Smooth muscle cell of trachea (primary cell): ENCODE data around the gene KRTAP20-3. TPM values are rescaled to one million over a fixed set of nuclear protein-coding genes. Genes with fewer than 3 reads are reported as not detected.

Source experiments
- total RNA-seq: library from RNA; depleted of rRNA; stranded (reverse); fragments of >200 nt; gene quantifications from 2 replicates; pipeline ENCODE4 v1.2.1, GENCODE V29; 2014

The KRTAP20-3 gene
- not detected in 2 replicates for total RNA-seq

GRCh38 chr21:30642564-30642963 is at the start of gene KRTAP20-3:
Gene KRTAP20-3 (plus strand): TSS chr21:30642864.

GRCh38 chr21:30598802-30599201 is 43.9 kb upstream of the KRTAP20-3 start, which contains the start of gene KRTAP6-2:
Gene KRTAP6-2 (minus strand): TSS chr21:30598902. CDS start chr21:30598874, 28 bp downstream.

GRCh38 chr21:30600787-30601186 is 41.9 kb upstream of the KRTAP20-3 start, which contains the start of gene KRTAP22-1:
Gene KRTAP22-1 (plus strand): TSS chr21:30601087.

GRCh38 chr21:30613836-30614235 is 28.8 kb upstream of the KRTAP20-3 start, which contains the start of gene KRTAP6-1:
Gene KRTAP6-1 (minus strand): TSS chr21:30613930. CDS start chr21:30613904, 26 bp downstream.

GRCh38 chr21:30616125-30616524 is 26.5 kb upstream of the KRTAP20-3 start, which contains the start of gene KRTAP20-1:
Gene KRTAP20-1 (plus strand): TSS chr21:30616425. CDS start chr21:30616455, 30 bp downstream.

GRCh38 chr21:30620522-30620921 is 22.1 kb upstream of the KRTAP20-3 start, which contains the start of gene KRTAP20-4:
Gene KRTAP20-4 (plus strand): TSS chr21:30620627.

GRCh38 chr21:30634906-30635305 is 7.8 kb upstream of the KRTAP20-3 start, which contains the start of gene KRTAP20-2:
Gene KRTAP20-2 (plus strand): TSS chr21:30635206. CDS start chr21:30635264, 58 bp downstream.

Other genes starting within 250 kb of the KRTAP20-3 start
- gene KRTAP13-1, start 246.8 kb upstream of the KRTAP20-3 start, total RNA-seq = not detected in 2 replicates
- gene KRTAP13-3, start 216.9 kb upstream of the KRTAP20-3 start, total RNA-seq = not detected in 2 replicates
- not detected in 2 replicates for gene KRTAP13-4, start 212.6 kb upstream of the KRTAP20-3 start, total RNA-seq
- not detected in 2 replicates for gene KRTAP15-1, start 202.6 kb upstream of the KRTAP20-3 start, total RNA-seq
- gene KRTAP19-1, start 162.5 kb upstream of the KRTAP20-3 start, total RNA-seq = not detected in 2 replicates
- gene KRTAP19-2, start 155.4 kb upstream of the KRTAP20-3 start, total RNA-seq = not detected in 2 replicates
- gene KRTAP19-3, start 150.9 kb upstream of the KRTAP20-3 start, total RNA-seq = not detected in 2 replicates
- not detected in 2 replicates for gene KRTAP19-4, start 145.7 kb upstream of the KRTAP20-3 start, total RNA-seq
- gene KRTAP19-5, start 140.7 kb upstream of the KRTAP20-3 start, total RNA-seq = not detected in 2 replicates
- not detected in 2 replicates for gene KRTAP19-6, start 101.0 kb upstream of the KRTAP20-3 start, total RNA-seq
- gene KRTAP19-7, start 81.5 kb upstream of the KRTAP20-3 start, total RNA-seq = not detected in 2 replicates
- not detected in 2 replicates for gene KRTAP22-2, start 52.5 kb upstream of the KRTAP20-3 start, total RNA-seq
- gene KRTAP6-3, start 50.4 kb upstream of the KRTAP20-3 start, total RNA-seq = not detected in 2 replicates
- not detected in 2 replicates for gene KRTAP6-2, start 44.0 kb upstream of the KRTAP20-3 start, total RNA-seq
- gene KRTAP22-1, start 41.8 kb upstream of the KRTAP20-3 start, total RNA-seq = not detected in 2 replicates
- not detected in 2 replicates for gene KRTAP6-1, start 28.9 kb upstream of the KRTAP20-3 start, total RNA-seq
- not detected in 2 replicates for gene KRTAP20-1, start 26.4 kb upstream of the KRTAP20-3 start, total RNA-seq
- gene KRTAP20-4, start 22.2 kb upstream of the KRTAP20-3 start, total RNA-seq = not detected in 2 replicates
- not detected in 2 replicates for gene KRTAP20-2, start 7.7 kb upstream of the KRTAP20-3 start, total RNA-seq
- gene KRTAP21-3, start 75.9 kb downstream of the KRTAP20-3 start, total RNA-seq = not detected in 2 replicates
- gene KRTAP21-2, start 104.4 kb downstream of the KRTAP20-3 start, total RNA-seq = not detected in 2 replicates
- gene KRTAP21-1, start 112.6 kb downstream of the KRTAP20-3 start, total RNA-seq = not detected in 2 replicates
- not detected in 2 replicates for gene KRTAP8-1, start 170.4 kb downstream of the KRTAP20-3 start, total RNA-seq
- not detected in 2 replicates for gene KRTAP7-1, start 186.9 kb downstream of the KRTAP20-3 start, total RNA-seq
- gene KRTAP11-1, start 238.7 kb downstream of the KRTAP20-3 start, total RNA-seq = not detected in 2 replicates